IMR-90 (cell line): ENCODE data around the gene ANO10. TPM values are rescaled to one million over a fixed set of nuclear protein-coding genes. Genes with fewer than 3 reads are reported as not detected.

Experiments used
- ATAC-seq: fragments of 200-7000 bp; cut with Tn5 transposase; 2 replicates; pipeline ENCODE4 v1.9.1; 2020; ENCODE audit warnings: low read depth, mild to moderate bottlenecking, moderate library complexity
- BruUV-seq: library from RNA; stranded (reverse); fragments of 400-500 nt; replicated peaks from 2 replicates; lab custom pipeline; 2021; lab: Mats Ljungman, UMichigan
- CTCF ChIA-PET: fragments of 300-600 bp; formaldehyde crosslinking; extraction: SDS; loops from one replicate; lab custom pipeline; 2021; ENCODE audit warnings: antibody characterized with exemption; lab: Yijun Ruan, JAX
- POLR2A ChIA-PET: fragments of 300-600 bp; sonication (Branson Sonifier 250); formaldehyde crosslinking; loops from one replicate; lab custom pipeline; 2022; ENCODE audit warnings: antibody characterized with exemption; ENCODE audit not compliant: unreplicated experiment; lab: Charles Lee
- DNase-seq: peaks from one replicate; pipeline ENCODE4 v3.0.0; 2013
- H2AFZ ChIP-seq: replicated peaks from 2 replicates; pipeline ENCODE3; 2013; ENCODE audit warnings: low read length, mild to moderate bottlenecking; ENCODE audit not compliant: poor library complexity
- H2AK5ac ChIP-seq: 2 replicates; pipeline ENCODE4 v1.6.1; 2013; ENCODE audit warnings: low read depth, low read length, inconsistent platforms
- H2AK9ac ChIP-seq: replicated peaks from 2 replicates; pipeline ENCODE3; 2013; ENCODE audit warnings: mild to moderate bottlenecking, low read depth, low read length, moderate library complexity; ENCODE audit not compliant: poor library complexity
- H2BK120ac ChIP-seq: 2 replicates; pipeline ENCODE4 v1.6.1; 2013; ENCODE audit warnings: low read depth, low read length, inconsistent platforms
- H2BK15ac ChIP-seq: 3 replicates; pipeline ENCODE4 v1.6.1; 2013; ENCODE audit warnings: low read depth, low read length, inconsistent platforms
- H2BK20ac ChIP-seq: 2 replicates; pipeline ENCODE4 v1.6.1; 2013; ENCODE audit warnings: low read depth, mild to moderate bottlenecking, inconsistent platforms, low read length, moderate library complexity
- H2BK5ac ChIP-seq: 2 replicates; pipeline ENCODE4 v1.6.1; 2013; ENCODE audit warnings: mild to moderate bottlenecking, low read depth, low read length, inconsistent platforms; ENCODE audit not compliant: poor library complexity, severe bottlenecking
- H3K14ac ChIP-seq: replicated peaks from 2 replicates; pipeline ENCODE4 v1.6.1; 2013; ENCODE audit warnings: low read depth, low read length, inconsistent platforms
- H3K18ac ChIP-seq: 2 replicates; pipeline ENCODE4 v1.6.1; 2013; ENCODE audit warnings: low read depth, low read length, control low read depth
- H3K23ac ChIP-seq: 2 replicates; pipeline ENCODE4 v1.6.1; 2013; ENCODE audit warnings: low read depth, low read length, inconsistent platforms
- H3K27ac ChIP-seq: 2 replicates; pipeline ENCODE4 v1.5.1; 2013; ENCODE audit warnings: mild to moderate bottlenecking, control low read depth, low read length; ENCODE audit not compliant: insufficient read depth
- H3K27me3 ChIP-seq: 2 replicates; pipeline ENCODE4 v1.6.1; 2013; ENCODE audit warnings: low read length; ENCODE audit not compliant: control insufficient read depth, insufficient read depth
- H3K36me3 ChIP-seq: 2 replicates; pipeline ENCODE4 v1.6.1; 2013; ENCODE audit warnings: low read length, mixed read lengths; ENCODE audit not compliant: control insufficient read depth, insufficient read depth
- H3K4ac ChIP-seq: 2 replicates; pipeline ENCODE4 v1.6.1; 2013; ENCODE audit warnings: low read depth, low read length, inconsistent platforms
- H3K4me1 ChIP-seq: 2 replicates; pipeline ENCODE4 v1.6.1; 2013; ENCODE audit warnings: low read length, mixed read lengths; ENCODE audit not compliant: control insufficient read depth, insufficient read depth
- H3K4me2 ChIP-seq: 2 replicates; pipeline ENCODE4 v1.6.1; 2013; ENCODE audit warnings: low read depth, mild to moderate bottlenecking, control low read depth, low read length, moderate library complexity
- H3K4me3 ChIP-seq: 2 replicates; pipeline ENCODE4 v1.5.1; 2013; ENCODE audit warnings: low read depth, mild to moderate bottlenecking, control low read depth, low read length, moderate library complexity; ENCODE audit not compliant: insufficient read depth
- H3K56ac ChIP-seq: 2 replicates; pipeline ENCODE4 v1.6.1; 2013; ENCODE audit warnings: low read length, inconsistent platforms; ENCODE audit not compliant: insufficient read depth; ENCODE audit errors: extremely low read depth
- H3K79me1 ChIP-seq, 2 experiments: 2 replicates each; pipeline ENCODE4 v1.6.1; 2013; ENCODE audit warnings: low read length in 2 of 2, inconsistent platforms in 1 of 2, low read depth in 1 of 2
- H3K9ac ChIP-seq: 2 replicates; pipeline ENCODE4 v1.6.1; 2013; ENCODE audit warnings: low read depth, low read length, control low read depth
- H3K9me1 ChIP-seq: 2 replicates; pipeline ENCODE4 v1.6.1; 2013; ENCODE audit warnings: low read length, inconsistent platforms; ENCODE audit not compliant: insufficient read depth
- H3K9me3 ChIP-seq: 2 replicates; pipeline ENCODE4 v1.6.1; 2013; ENCODE audit warnings: low read length; ENCODE audit not compliant: control insufficient read depth, insufficient read depth
- H4K20me1 ChIP-seq: 2 replicates; pipeline ENCODE4 v1.6.1; 2013; ENCODE audit warnings: low read length, inconsistent platforms; ENCODE audit not compliant: insufficient read depth
- H4K5ac ChIP-seq: 2 replicates; pipeline ENCODE4 v1.6.1; 2013; ENCODE audit warnings: mild to moderate bottlenecking, low read depth, low read length, control low read depth
- H4K8ac ChIP-seq, 2 experiments: 2 replicates each; pipeline ENCODE4 v1.6.1; 2013; ENCODE audit warnings: low read depth in 2 of 2, low read length in 2 of 2, control low read depth in 1 of 2, inconsistent platforms in 1 of 2
- H4K91ac ChIP-seq: 2 replicates; pipeline ENCODE4 v1.6.1; 2013; ENCODE audit warnings: low read depth, low read length, inconsistent platforms; ENCODE audit not compliant: insufficient read depth
- BHLHE40 ChIP-seq: fragments of 150-350 bp; IDR thresholded peaks from 2 replicates; pipeline ENCODE4 v1.6.1; 2016; ENCODE audit warnings: mild to moderate bottlenecking, low read depth, low read length
- CEBPB ChIP-seq: IDR thresholded peaks from 2 replicates; pipeline ENCODE4 v1.6.1; 2012; ENCODE audit warnings: low read depth, low read length, improper control_type of control experiment
- CHD1 ChIP-seq: IDR thresholded peaks from 2 replicates; pipeline ENCODE4 v1.6.1; 2012; ENCODE audit warnings: low read depth, low read length, improper control_type of control experiment
- ELK1 ChIP-seq: fragments of 150-350 bp; IDR thresholded peaks from 2 replicates; pipeline ENCODE4 v1.6.1; 2016; ENCODE audit warnings: low read depth, mild to moderate bottlenecking, low read length, moderate library complexity, borderline replicate concordance
- FOS ChIP-seq: fragments of 150-350 bp; IDR thresholded peaks from 2 replicates; pipeline ENCODE4 v1.6.1; 2016; ENCODE audit warnings: low read depth, low read length
- MAZ ChIP-seq: IDR thresholded peaks from 2 replicates; pipeline ENCODE4 v1.6.1; 2012; ENCODE audit warnings: low read depth, mild to moderate bottlenecking, low read length, improper control_type of control experiment, moderate library complexity, borderline replicate concordance
- MXI1 ChIP-seq: IDR thresholded peaks from 2 replicates; pipeline ENCODE4 v1.6.1; 2012; ENCODE audit warnings: low read depth, mild to moderate bottlenecking, low read length, moderate library complexity, borderline replicate concordance
- NFE2L2 ChIP-seq: fragments of 150-350 bp; IDR thresholded peaks from 2 replicates; pipeline ENCODE4 v1.6.1; 2016; ENCODE audit warnings: low read depth, mild to moderate bottlenecking, low read length
- POLR2A ChIP-seq: IDR thresholded peaks from 2 replicates; pipeline ENCODE4 v1.6.1; 2012; ENCODE audit warnings: mild to moderate bottlenecking, low read depth, low read length
- RAD21 ChIP-seq: IDR thresholded peaks from 2 replicates; pipeline ENCODE4 v1.6.1; 2012; ENCODE audit warnings: low read length, improper control_type of control experiment
- RCOR1 ChIP-seq: IDR thresholded peaks from 2 replicates; pipeline ENCODE4 v1.6.1; 2012; ENCODE audit warnings: mild to moderate bottlenecking, low read length, improper control_type of control experiment; ENCODE audit not compliant: insufficient replicate concordance
- RFX5 ChIP-seq: IDR thresholded peaks from 2 replicates; pipeline ENCODE4 v1.8.0; 2012; ENCODE audit warnings: low read depth, mild to moderate bottlenecking, low read length, moderate library complexity
- SMC3 ChIP-seq: fragments of 150-350 bp; IDR thresholded peaks from 2 replicates; pipeline ENCODE4 v1.6.1; 2016; ENCODE audit warnings: low read depth, mild to moderate bottlenecking, antibody characterized with exemption, low read length, moderate library complexity
- USF2 ChIP-seq: fragments of 150-350 bp; IDR thresholded peaks from 2 replicates; pipeline ENCODE4 v1.6.1; 2017; ENCODE audit warnings: mild to moderate bottlenecking, antibody characterized with exemption, low read length, low read depth
- WGBS, 2 experiments: methylation state at CpG; one replicate each; pipeline versions ENCODE4 v1.1.5 to v1.1.7; 2013; ENCODE audit warnings: missing lambda C conversion rate in 2 of 2; ENCODE audit not compliant: insufficient read length in 1 of 2; ENCODE audit errors: extremely low coverage in 2 of 2; 5-methylcytosine and 5-hydroxymethylcytosine counted together
- dilution Hi-C: fragments of 300-500 bp; cut with HindIII; formaldehyde crosslinking; loops from one replicate; pipeline ENCODE4 v1.14.3; 2018; ENCODE audit warnings: low sequenced_read_pairs; ENCODE audit not compliant: unreplicated experiment
- in situ Hi-C: fragments of 300-500 bp; cut with MboI; formaldehyde crosslinking; loops from 3 replicates; pipeline ENCODE4 v1.14.3; 2019; ENCODE audit warnings: low sequenced_read_pairs, inconsistent platforms, mixed read lengths
- intact Hi-C: fragments of 100-400 bp; cut with micrococcal nuclease; formaldehyde crosslinking; loops from 2 replicates; pipeline ENCODE4 v1.10.0; 2022
- polyA plus RNA-seq, 3 experiments: library from polyadenylated mRNA; depleted of rRNA; stranded (reverse); fragments of >200 nt; gene quantifications; 2 replicates each; pipeline ENCODE4 v1.2.3, GENCODE V29; 2012; ENCODE audit warnings: low replicate concordance in 1 of 3
- total RNA-seq: library from RNA; depleted of rRNA; stranded (reverse); fragments of >200 nt; gene quantifications from 2 replicates; pipeline ENCODE4 v1.2.3, GENCODE V29; 2012
- TF ChIP-seq, protein P1 (sequence below): conservative IDR thresholded peaks from 2 replicates; pipeline ENCODE4 v1.5.1; 2012; ENCODE audit warnings: mild to moderate bottlenecking, low read depth, low read length, improper control_type of control experiment

The ANO10 gene
- total and polyA plus RNA-seq, 2 of the 4 experiments (the other 2 are of a cell fraction) = 28.5 to 41.6 TPM

GRCh38 chr3:43326891-43327581 lies 294.8 kb downstream of the ANO10 start:
- H3K14ac ChIP-seq = no peak overlapping the region
- ATAC-seq (no peak), DNase-seq (no peak)
- H3K9me3 ChIP-seq = no peaks in the 10 kb centered on the region
- H4K5ac ChIP-seq = no peak overlapping the region
- no peak overlapping the region for H2AK9ac ChIP-seq
- H3K79me1 ChIP-seq = peaks cover 25 to 56% of the 10 kb centered on the region in 2 experiments
- H3K27me3 ChIP-seq = no peaks in the 10 kb centered on the region
- ChIA-PET CTCF (no interaction called here), POLR2A (no interaction called here)
- no peaks in the 10 kb centered on the region for H3K4me1 ChIP-seq
- peaks cover 20% of the 10 kb centered on the region for H4K20me1 ChIP-seq
- H2BK20ac ChIP-seq = no peak overlapping the region
- no peak overlapping the region for H2BK120ac ChIP-seq
- no peak overlapping the region for H3K23ac ChIP-seq
- dilution Hi-C loops = no loop called here
- intact Hi-C loops = no loop called here
- H2AK5ac ChIP-seq = no peak overlapping the region
- no peak overlapping the region for H3K4me3 ChIP-seq
- H4K91ac ChIP-seq = no peak overlapping the region
- H3K56ac ChIP-seq = no peak overlapping the region
- H3K27ac ChIP-seq = no peak overlapping the region
- no peak overlapping the region for H3K9ac ChIP-seq
- in situ Hi-C loops = no loop called here
- no CpG with 5 or more reads among the region's 3 CpGs for WGBS, 2 experiments
- no peak overlapping the region for H2AFZ ChIP-seq
- H4K8ac ChIP-seq = no peak overlapping the region
- no peak overlapping the region for H2BK15ac ChIP-seq
- H3K4ac ChIP-seq = no peak overlapping the region
- no TSS peak for BruUV-seq
- H2BK5ac ChIP-seq = no peak overlapping the region
- no peaks in the 10 kb centered on the region for H3K9me1 ChIP-seq
- no peaks in the 10 kb centered on the region for H3K36me3 ChIP-seq
- no peak overlapping the region for H3K18ac ChIP-seq
- TF ChIP-seq MXI1 (no peak), CHD1 (no peak), ELK1 (no peak), FOS (no peak), SMC3 (no peak), NFE2L2 (no peak), USF2 (no peak), MAZ (no peak), RFX5 (no peak), BHLHE40 (no peak), RAD21 (no peak), RCOR1 (no peak), POLR2A (no peak), CEBPB (no peak)
- TF ChIP-seq, protein P1, sequence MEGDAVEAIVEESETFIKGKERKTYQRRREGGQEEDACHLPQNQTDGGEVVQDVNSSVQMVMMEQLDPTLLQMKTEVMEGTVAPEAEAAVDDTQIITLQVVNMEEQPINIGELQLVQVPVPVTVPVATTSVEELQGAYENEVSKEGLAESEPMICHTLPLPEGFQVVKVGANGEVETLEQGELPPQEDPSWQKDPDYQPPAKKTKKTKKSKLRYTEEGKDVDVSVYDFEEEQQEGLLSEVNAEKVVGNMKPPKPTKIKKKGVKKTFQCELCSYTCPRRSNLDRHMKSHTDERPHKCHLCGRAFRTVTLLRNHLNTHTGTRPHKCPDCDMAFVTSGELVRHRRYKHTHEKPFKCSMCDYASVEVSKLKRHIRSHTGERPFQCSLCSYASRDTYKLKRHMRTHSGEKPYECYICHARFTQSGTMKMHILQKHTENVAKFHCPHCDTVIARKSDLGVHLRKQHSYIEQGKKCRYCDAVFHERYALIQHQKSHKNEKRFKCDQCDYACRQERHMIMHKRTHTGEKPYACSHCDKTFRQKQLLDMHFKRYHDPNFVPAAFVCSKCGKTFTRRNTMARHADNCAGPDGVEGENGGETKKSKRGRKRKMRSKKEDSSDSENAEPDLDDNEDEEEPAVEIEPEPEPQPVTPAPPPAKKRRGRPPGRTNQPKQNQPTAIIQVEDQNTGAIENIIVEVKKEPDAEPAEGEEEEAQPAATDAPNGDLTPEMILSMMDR = no peak
- no peak overlapping the region; the same call in 1 of the 2 replicates for H3K4me2 ChIP-seq
